ENCODE data around the gene WWOX. TPM values are rescaled to one million over a fixed set of nuclear protein-coding genes. Genes with fewer than 3 reads are reported as not detected.

Gene WWOX
- total RNA-seq, 1 donor from 2014 or later = 19.2 TPM

DNA sequence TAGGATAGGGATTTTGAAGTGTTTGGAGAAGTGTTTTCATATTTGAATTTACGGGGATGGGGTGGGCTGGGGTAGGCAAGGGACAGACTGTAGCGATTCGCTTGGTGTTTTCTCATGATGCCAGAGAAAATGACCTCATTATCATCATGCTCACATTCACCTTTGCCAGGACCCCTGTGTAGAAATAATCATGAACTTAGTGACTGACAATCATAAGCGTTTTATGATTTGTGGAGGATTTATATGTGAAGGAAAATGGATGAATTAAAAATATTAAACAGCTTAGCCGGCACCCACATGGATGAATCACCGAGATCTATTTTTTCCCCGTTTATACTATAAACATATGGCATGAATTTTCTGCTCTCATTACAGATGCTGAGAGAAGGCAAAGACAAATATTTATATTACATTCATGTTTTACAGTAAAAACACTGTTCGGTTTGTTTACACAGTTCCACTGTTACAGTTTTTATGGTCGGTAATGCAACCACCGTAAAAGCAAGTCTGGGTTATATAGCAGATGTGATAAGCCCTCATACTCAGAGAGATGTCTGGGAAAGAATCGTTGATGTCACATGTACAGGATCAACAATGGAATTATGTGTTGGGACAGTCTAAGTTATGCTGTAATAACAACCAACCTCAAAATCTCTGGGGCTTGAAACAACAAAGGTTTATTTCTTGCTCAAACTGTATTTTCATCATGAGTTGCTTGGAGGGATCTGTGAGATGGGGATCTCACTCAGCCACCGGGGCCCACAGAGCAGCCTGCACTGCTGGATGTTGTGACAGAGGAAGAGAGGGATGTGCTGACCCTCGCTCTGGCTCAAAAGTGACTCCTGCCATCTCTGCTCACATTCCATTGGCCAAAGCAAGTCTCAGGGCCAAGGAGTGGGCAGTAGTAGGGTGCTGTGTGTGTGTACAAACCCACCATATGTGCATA lies 85.1 kb downstream of the WWOX start:
- no peaks in the 10 kb centered on the region for H3K9me3 ChIP-seq
- H3K27me3 ChIP-seq (ENCODE audit: low read depth) = no peaks in the 10 kb centered on the region
- intact Hi-C loops (cut with DNase I) = no loop called here
- peak in 1 of 2 donors; percentile 36 for ATAC-seq
- DNase-seq = no peak
- H3K27ac ChIP-seq = no peak overlapping the region
- no peaks in the 10 kb centered on the region for H3K36me3 ChIP-seq
- peak overlapping the region; percentile 2 for H3K4me3 ChIP-seq
- TF ChIP-seq, protein P1, sequence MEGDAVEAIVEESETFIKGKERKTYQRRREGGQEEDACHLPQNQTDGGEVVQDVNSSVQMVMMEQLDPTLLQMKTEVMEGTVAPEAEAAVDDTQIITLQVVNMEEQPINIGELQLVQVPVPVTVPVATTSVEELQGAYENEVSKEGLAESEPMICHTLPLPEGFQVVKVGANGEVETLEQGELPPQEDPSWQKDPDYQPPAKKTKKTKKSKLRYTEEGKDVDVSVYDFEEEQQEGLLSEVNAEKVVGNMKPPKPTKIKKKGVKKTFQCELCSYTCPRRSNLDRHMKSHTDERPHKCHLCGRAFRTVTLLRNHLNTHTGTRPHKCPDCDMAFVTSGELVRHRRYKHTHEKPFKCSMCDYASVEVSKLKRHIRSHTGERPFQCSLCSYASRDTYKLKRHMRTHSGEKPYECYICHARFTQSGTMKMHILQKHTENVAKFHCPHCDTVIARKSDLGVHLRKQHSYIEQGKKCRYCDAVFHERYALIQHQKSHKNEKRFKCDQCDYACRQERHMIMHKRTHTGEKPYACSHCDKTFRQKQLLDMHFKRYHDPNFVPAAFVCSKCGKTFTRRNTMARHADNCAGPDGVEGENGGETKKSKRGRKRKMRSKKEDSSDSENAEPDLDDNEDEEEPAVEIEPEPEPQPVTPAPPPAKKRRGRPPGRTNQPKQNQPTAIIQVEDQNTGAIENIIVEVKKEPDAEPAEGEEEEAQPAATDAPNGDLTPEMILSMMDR (IDR thresholded peaks at IDR 0.05) = no peak
- H3K4me1 ChIP-seq = no peaks in the 10 kb centered on the region

DNA sequence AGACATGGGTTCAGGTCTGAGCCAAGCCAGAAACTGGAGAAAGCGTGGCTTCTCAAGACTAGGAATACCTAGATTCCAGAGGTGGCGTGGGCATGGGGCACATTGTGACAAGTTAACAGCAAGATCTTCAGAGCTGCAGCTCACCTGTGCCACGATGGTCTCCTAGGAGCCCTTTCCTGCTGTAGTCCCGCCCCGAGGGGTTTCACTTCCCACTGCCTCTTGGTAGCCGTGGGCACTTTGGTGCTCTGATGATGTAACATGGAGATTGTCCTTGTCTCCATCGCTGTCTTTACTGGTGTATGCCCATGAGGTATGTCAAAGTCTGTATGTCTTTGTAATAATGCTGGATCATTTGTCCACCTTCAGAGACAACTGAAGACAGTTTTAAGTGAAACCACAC lies 89.7 kb downstream of the WWOX start:
- no peaks in the 10 kb centered on the region for H3K9me3 ChIP-seq
- no peak overlapping the region for H3K4me3 ChIP-seq
- H3K4me1 ChIP-seq = no peaks in the 10 kb centered on the region
- DNase-seq (no peak), ATAC-seq (no peak)
- intact Hi-C loops (cut with DNase I) = no loop called here
- H3K27ac ChIP-seq = no peak overlapping the region
- no peaks in the 10 kb centered on the region for H3K36me3 ChIP-seq
- TF ChIP-seq, protein P1 (IDR thresholded peaks at IDR 0.05) = no peak
- no peaks in the 10 kb centered on the region for H3K27me3 ChIP-seq (ENCODE audit: low read depth)

DNA sequence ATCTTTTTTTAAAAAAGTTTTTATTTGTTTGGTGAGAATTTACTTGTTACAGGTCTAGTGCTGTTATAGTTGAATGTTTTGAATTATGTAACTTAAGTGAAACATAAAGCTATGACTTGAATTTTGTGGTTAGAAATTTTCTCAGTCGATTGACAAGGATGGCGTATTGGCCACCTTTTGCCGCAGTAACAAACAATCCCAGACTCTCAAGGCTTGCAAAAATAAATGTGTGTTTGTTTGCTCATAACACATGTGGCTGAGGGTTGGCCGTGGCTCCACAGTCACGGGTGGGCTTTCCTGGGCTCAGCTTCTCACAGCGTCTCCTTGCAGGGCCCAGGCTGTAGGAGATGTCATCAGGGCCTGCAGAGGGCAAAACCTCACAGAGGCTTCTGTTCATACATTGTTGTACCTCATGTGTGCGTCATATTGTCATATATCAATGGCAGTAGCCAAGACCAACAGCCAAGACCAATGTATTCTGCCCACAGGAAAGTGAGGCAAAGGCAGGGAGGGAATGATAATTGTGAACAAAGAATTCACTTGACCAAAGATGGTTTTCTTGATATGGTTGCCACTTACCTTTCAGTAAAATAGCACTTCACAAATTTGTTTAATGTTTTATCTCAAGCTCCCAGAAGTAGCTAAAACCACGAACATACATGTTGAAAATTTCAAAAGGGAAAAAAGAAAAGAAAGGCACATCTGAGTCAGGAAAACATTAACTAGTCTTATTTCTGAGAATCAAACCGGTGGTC lies 93.5 kb downstream of the WWOX start:
- Histone ChIP-seq H3K9me3 (no peaks in the 10 kb centered on the region), H3K27me3 (ENCODE audit: low read depth) (no peaks in the 10 kb centered on the region), H3K4me1 (no peaks in the 10 kb centered on the region), H3K27ac (no peak overlapping the region), H3K4me3 (no peak overlapping the region), H3K36me3 (no peaks in the 10 kb centered on the region)
- TF ChIP-seq, protein P1 (IDR thresholded peaks at IDR 0.05) = no peak
- no peak for DNase-seq
- no peak for ATAC-seq
- intact Hi-C loops (cut with DNase I) = no loop called here

GRCh38 chr16:78194948-78195347 lies 95.5 kb downstream of the WWOX start:
- peak; percentile 23 to 45 for ATAC-seq

GRCh38 chr16:78195797-78196196 lies 96.3 kb downstream of the WWOX start:
- intact Hi-C loops (cut with DNase I) = no loop called here
- DNase-seq = no peak
- no peak overlapping the region for H3K27ac ChIP-seq
- TF ChIP-seq, protein P1 (IDR thresholded peaks at IDR 0.05) = no peak
- ATAC-seq = no peak
- H3K36me3 ChIP-seq = no peaks in the 10 kb centered on the region
- H3K4me3 ChIP-seq = no peak overlapping the region
- no peaks in the 10 kb centered on the region for H3K9me3 ChIP-seq
- H3K4me1 ChIP-seq = no peaks in the 10 kb centered on the region
- H3K27me3 ChIP-seq (ENCODE audit: low read depth) = no peaks in the 10 kb centered on the region

More at GRCh38 chr16:78194948-78195347, 95.5 kb downstream of the WWOX start:
- no peak for DNase-seq
- TF ChIP-seq, protein P1 (IDR thresholded peaks at IDR 0.05) = no peak
- Histone ChIP-seq H3K36me3 (no peaks in the 10 kb centered on the region), H3K27ac (no peak overlapping the region), H3K27me3 (ENCODE audit: low read depth) (no peaks in the 10 kb centered on the region), H3K9me3 (no peaks in the 10 kb centered on the region), H3K4me3 (no peak overlapping the region), H3K4me1 (no peaks in the 10 kb centered on the region)
- intact Hi-C loops (cut with DNase I) = no loop called here

Data from lower lobe of right lung (tissue), 2 donors.